Fibroblast of upper back skin (primary cell): ENCODE results near the gene SMARCB1.

ENCODE experiments used
- DNase-seq: peaks from one replicate; pipeline ENCODE4 v3.0.0-alpha.2; 2013

Gene SMARCB1

DNA sequence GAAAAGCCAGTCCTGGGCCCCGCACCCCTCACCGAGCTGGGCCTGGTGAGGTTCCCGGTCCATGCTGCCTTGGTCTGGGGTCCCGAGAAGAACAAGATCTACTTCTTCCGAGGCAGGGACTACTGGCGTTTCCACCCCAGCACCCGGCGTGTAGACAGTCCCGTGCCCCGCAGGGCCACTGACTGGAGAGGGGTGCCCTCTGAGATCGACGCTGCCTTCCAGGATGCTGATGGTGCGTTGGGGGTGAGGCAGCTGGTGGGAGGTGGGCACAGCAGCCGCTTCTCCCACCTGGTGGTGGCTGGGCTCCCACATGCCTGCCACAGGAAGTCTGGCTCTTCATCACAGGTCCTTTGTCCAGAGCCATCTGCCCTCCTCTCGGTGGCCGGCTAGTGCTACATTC is 4.5 kb upstream of the SMARCB1 start:
- no peak for DNase-seq

GRCh38 chr22:23782703-23783102 is 4.1 kb upstream of the SMARCB1 start:
- DNase-seq: no peak

DNA sequence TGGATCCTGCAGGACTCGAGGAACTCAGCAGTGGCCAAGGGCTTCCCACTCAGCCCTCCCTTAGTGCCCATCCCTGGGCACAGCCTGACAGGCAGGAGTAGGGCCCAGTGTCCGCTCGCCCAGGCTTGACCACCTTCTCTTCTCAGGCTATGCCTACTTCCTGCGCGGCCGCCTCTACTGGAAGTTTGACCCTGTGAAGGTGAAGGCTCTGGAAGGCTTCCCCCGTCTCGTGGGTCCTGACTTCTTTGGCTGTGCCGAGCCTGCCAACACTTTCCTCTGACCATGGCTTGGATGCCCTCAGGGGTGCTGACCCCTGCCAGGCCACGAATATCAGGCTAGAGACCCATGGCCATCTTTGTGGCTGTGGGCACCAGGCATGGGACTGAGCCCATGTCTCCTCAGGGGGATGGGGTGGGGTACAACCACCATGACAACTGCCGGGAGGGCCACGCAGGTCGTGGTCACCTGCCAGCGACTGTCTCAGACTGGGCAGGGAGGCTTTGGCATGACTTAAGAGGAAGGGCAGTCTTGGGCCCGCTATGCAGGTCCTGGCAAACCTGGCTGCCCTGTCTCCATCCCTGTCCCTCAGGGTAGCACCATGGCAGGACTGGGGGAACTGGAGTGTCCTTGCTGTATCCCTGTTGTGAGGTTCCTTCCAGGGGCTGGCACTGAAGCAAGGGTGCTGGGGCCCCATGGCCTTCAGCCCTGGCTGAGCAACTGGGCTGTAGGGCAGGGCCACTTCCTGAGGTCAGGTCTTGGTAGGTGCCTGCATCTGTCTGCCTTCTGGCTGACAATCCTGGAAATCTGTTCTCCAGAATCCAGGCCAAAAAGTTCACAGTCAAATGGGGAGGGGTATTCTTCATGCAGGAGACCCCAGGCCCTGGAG is 3.3 kb upstream of the SMARCB1 start:
- DNase-seq: no peak

- DNase-seq: no peak
These were observed 2.5 kb upstream of the SMARCB1 start for GRCh38 chr22:23784215-23784732.

DNA sequence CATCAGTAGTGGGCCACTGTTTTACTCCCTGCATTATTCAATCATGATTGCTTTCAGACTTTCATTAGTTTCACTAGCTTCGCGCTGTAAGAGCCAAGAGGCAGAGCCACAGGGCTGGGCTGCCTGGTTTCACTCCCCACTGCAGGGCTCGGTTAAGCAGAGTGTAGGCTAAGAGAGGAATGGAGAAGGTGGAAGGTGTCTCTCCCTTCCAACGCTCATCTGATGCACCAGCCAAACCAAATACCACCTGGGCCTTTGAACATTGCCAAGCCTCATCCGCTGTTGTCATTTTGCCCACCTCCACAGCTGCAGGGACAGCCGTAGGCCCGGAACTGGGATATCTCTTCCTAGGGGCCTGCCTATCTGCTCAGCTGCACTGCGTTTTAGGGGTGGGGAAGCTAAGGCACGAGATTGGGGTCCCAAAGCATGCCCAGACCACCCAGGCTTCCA is 480 bp upstream of the SMARCB1 start:
- DNase-seq: no peak

- DNase-seq: no peak
These were observed 782 bp downstream of the SMARCB1 start for GRCh38 chr22:23787600-23787896.

- no peak for DNase-seq
These were observed 1.1 kb downstream of the SMARCB1 start for GRCh38 chr22:23787910-23788309.

DNA sequence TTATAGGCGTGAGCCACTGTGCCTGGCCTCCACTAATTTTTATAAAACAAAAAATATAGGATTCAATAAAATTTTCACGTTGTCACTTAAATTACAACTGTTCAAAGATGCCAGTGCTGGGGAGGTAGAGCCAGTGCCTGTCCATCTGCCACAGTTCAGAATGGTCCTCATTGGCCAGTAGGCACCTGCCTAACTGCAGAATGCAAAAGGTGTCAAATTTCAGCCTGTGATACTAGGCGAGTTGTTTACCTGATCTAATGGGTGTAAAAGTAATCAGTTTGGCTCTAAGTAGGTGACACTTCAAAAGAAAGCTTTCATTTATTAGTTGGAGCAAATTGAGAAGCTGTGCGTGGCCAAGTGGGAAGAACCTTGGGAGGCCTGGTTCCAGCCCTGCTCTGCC is 2.4 kb downstream of the SMARCB1 start:
- DNase-seq: no peak

DNA sequence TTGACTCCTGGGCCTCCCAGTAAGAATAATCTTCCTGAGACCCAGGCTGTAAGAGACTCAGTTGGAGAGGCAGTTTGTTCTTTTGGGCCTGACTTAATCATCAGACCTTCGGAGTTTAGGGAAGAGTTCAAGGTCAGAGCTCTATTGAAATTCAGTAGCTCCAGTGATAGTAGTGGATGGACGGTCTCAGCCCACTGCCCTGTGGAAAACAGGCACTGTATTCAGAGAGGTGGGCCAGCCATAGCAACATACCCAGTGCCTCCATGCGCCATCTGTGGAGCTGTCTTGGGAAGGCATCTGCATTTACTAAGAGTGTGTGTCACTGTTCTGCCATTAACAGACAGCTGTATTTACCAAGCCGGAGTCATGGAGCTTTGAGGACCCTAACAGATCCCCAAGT is 2.9 kb downstream of the SMARCB1 start:
- DNase-seq: no peak

GRCh38 chr22:23790819-23791737 is 4.3 kb downstream of the SMARCB1 start:
- peak; percentile 67 for DNase-seq

DNA sequence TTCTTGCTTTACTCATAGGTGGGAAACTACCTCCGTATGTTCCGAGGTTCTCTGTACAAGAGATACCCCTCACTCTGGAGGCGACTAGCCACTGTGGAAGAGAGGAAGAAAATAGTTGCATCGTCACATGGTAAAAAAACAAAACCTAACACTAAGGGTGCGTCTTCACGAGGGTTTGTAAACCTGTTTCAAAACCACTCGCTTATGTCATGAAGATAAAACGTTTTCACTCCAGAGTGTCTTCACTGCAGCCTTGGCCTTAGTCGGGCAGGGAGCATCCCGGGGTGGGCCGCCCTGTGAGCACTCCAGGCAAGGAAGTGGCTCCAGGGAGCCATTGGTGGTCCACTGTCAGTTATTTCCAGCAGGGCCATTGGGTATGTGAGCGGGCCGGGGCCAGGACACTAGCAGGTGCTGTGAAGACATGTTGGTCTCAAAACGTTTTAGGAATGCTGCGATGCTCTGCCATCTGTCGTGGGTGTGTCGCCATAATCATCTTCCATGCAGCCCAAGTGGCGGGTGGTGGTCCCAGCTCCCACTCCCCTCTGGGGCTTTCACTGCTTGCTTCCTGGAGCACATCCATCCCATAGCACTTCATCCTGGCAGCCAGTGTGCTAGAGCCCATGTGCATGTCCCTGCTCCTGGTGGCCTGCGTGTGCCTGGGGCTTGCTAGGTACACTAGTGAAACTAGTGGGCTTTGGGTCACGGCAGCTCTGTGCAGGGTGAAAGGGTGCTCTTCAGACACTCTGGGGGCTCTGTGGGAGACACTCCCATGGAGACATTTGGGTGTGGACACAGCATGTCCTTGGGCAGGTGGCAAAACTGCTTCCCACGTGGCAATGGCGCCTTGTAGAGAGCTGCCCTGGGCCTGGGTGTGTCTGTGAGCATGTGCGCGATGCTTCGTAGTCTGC is 5.2 kb downstream of the SMARCB1 start:
- DNase-seq: no peak

GRCh38 chr22:23793326-23793725 is 6.6 kb downstream of the SMARCB1 start:
- DNase-seq: no peak

DNA sequence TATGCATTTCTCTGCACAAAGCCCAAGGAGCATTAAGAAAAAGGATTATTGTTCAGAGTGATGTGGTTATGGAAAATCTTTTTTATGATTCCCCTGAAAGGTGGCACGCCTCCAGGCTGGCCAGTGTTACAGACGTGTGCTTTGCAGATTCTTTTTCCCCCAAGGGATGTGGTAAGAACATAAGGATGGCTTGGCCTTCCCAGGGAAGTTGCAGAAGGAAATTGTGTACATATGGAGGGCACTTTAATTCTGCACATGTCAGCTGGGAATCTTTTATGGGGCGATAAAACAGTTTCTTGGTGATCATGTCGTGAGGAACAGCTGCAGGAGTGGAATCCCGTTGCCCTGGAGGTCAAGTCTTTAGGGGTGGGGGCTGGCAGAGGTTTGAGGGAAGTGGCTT is 9.7 kb downstream of the SMARCB1 start:
- peak; percentile 83 for DNase-seq

DNA sequence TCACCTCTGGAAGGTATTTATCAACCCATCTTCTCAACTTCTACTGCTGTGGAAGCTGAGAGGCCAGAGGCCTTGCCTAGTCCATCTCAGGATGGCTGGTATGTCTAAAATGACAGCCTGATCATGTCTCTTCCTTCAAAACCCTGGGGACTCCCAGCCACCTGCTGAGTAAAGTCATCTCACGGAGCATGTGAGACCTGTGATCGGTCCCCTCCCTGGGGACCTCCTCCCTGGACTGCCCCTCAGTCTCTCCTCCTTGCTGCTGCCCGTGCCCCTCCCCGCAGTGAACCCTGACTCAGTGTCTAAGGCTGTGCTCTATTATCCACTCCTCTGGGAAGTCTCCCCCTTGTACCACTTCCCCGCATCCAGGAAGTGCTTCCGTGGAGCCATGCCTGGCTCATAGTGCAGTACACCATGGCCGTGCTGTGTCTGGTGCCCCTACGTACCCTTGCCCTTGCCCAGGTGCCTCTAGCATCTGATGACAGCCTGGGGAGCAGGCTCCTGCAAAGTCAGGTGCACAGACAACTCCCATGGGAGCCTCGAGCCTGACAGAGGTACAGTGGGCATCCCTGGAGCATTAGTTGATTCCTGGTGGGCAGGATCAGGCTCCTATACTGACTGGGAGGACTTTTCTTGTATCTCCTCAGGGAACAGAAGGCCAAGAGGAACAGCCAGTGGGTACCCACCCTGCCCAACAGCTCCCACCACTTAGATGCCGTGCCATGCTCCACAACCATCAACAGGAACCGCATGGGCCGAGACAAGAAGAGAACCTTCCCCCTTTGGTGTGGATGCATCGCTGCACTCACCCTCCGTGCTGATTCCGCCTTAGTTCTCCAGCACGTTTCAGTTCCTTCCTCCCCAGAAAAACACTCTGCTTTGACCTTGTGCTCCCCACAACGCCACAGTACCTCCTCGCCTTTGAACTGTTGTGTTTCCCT is 13.8 kb downstream of the SMARCB1 start:
- DNase-seq: no peak

GRCh38 chr22:23801238-23801821 is 14.6 kb downstream of the SMARCB1 start:
- DNase-seq: no peak

DNA sequence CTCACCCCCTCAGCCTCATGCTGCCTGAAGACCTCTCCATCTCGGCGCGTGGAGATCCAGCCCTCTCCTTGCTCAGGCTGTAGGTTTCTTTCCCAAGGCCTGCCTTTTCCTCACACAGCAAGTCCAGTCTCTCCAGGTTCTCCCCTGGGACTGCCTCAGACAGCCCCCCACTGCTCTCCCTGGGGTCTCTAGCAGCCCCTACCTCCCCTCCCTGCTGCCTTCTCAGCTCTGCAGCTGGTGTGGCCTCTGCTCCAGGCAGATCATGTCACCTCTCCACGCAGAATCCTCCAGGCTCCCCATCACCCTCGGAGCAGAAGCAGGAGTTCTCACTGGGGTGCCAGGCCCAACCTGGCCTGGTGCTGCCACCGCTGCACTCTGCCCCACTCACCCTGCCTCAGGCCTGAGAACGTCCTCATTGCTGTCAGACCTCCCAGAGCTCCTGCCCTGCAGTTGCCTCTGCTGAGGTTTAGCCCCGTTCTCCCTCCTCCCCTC is 15.2 kb downstream of the SMARCB1 start:
- DNase-seq: no peak

GRCh38 chr22:23803001-23803819 is 16.4 kb downstream of the SMARCB1 start:
- no peak for DNase-seq

GRCh38 chr22:23804781-23805291 is 18.1 kb downstream of the SMARCB1 start:
- DNase-seq: no peak

GRCh38 chr22:23806837-23807236 is 20.1 kb downstream of the SMARCB1 start:
- no peak for DNase-seq

DNA sequence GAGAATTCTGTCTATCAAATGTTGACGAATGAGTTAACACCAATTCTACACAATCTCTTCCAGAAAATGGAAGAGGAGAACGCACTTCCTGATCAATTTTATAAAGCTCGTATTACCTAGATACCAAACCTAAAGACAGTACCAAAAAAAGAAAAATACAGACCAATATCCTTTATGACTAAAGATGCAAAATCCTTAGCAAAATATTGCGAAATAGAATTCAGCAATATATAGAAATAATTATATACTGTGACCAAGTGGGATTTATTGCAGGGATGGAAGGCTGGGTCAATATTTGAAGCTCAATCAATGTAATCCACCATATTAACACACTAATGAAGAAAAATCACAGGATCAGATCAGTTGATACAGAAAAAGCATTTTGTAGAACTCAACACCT is 25.6 kb downstream of the SMARCB1 start:
- DNase-seq: no peak
